ENCODE data around the gene GSTM2.
"Not testable (repeated sequence)": the region's sequence is repeated elsewhere in the genome, so short reads cannot be mapped to it uniquely, and the experiment has no call there.

GSTM2 gene

GRCh38 chr1:109685890-109686289 is 18.0 kb downstream of the GSTM2 start:
- DNase-seq (ENCODE audit: extremely low read depth, low read depth): not testable (repeated sequence)

- DNase-seq (ENCODE audit: extremely low read depth, low read depth): not testable (repeated sequence)
These were observed 19.3 kb downstream of the GSTM2 start for GRCh38 chr1:109687109-109687508.

- no peak for DNase-seq (ENCODE audit: extremely low read depth, low read depth)
- no peak for TF ChIP-seq CTCF (IDR thresholded peaks at IDR 0.05; ENCODE audit: low read depth, low read length)
These were observed 20.0 kb downstream of the GSTM2 start, which contains the start of gene GSTM1 for GRCh38 chr1:109687641-109688499. Gene GSTM1 (plus strand): TSS chr1:109687817. CDS start chr1:109687874, 57 bp downstream.

- DNase-seq (ENCODE audit: extremely low read depth, low read depth): no peak
- TF ChIP-seq CTCF (IDR thresholded peaks at IDR 0.05; ENCODE audit: low read depth, low read length): no peak
These were observed 22.1 kb downstream of the GSTM2 start for GRCh38 chr1:109689844-109690405.

GRCh38 chr1:109691759-109692158 is 23.9 kb downstream of the GSTM2 start:
- no peak for DNase-seq (ENCODE audit: extremely low read depth, low read depth)
- no peak for TF ChIP-seq CTCF (IDR thresholded peaks at IDR 0.05; ENCODE audit: low read depth, low read length)

GRCh38 chr1:109694400-109694799 is 26.5 kb downstream of the GSTM2 start:
- not testable (repeated sequence) for DNase-seq (ENCODE audit: extremely low read depth, low read depth)

GRCh38 chr1:109695138-109695537 is 27.3 kb downstream of the GSTM2 start:
- not testable (repeated sequence) for DNase-seq (ENCODE audit: extremely low read depth, low read depth)

GRCh38 chr1:109697066-109697465 is 29.2 kb downstream of the GSTM2 start:
- no peak for DNase-seq (ENCODE audit: extremely low read depth, low read depth)
- TF ChIP-seq CTCF (IDR thresholded peaks at IDR 0.05; ENCODE audit: low read depth, low read length): no peak

GRCh38 chr1:109697861-109698260 is 30.0 kb downstream of the GSTM2 start:
- DNase-seq (ENCODE audit: extremely low read depth, low read depth): not testable (repeated sequence)

GRCh38 chr1:109702940-109703339 is 35.1 kb downstream of the GSTM2 start:
- DNase-seq (ENCODE audit: extremely low read depth, low read depth): not testable (repeated sequence)
